ENCODE data around the gene ZNF215. TPM values are rescaled to one million over a fixed set of nuclear protein-coding genes. Genes with fewer than 3 reads are reported as not detected.

The ZNF215 gene
- total and polyA plus RNA-seq, 2 experiments from 2014 or later, result 17.3 to 20.8 TPM

DNA sequence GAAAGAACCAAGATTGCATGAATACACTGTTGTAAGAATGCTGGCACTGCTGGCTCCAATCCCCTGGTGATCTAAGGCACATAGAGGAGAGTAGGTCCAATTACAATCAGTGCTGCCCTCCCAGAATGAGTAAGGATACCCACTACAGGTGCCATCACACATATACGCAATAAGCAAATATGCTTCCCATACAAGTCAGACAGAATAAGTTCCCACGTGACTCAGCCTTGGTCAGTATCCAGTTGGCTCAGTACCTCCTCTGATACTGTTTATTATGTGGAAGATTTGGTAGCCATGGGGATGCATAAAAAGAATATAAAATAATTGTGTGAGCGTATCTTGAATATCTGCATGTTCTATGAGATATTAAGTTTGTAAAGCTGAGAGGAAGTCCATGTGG, 14.3 kb upstream of the ZNF215 start:
- H3K9me2 ChIP-seq (ENCODE audit: insufficient read depth), result no peaks in the 10 kb centered on the region
- H3K4me1 ChIP-seq (ENCODE audit: insufficient read depth), result no peaks in the 10 kb centered on the region
- H3K27ac ChIP-seq (ENCODE audit: low read depth), result no peak overlapping the region
- no peak overlapping the region for H2AFZ ChIP-seq
- Mint-ChIP-seq H3K4me3 (no peak overlapping the region), H3K36me3 (ENCODE audit: low read depth) (no peaks in the 10 kb centered on the region), H3K9me3 (no peaks in the 10 kb centered on the region), H3K27ac (no peak overlapping the region), H3K4me1 (no peaks in the 10 kb centered on the region), H3K27me3 (ENCODE audit: insufficient read depth, low read depth, poor library complexity) (peaks cover 2% of the 10 kb centered on the region)
- ATAC-seq, result no peak
- H3K79me2 ChIP-seq (replicated peaks; ENCODE audit: insufficient read depth), result no peaks in the 10 kb centered on the region
- no peak overlapping the region for H3K4me2 ChIP-seq
- DNase-seq (ENCODE audit: low spot score), result no peak
- H3K36me3 ChIP-seq (ENCODE audit: insufficient read depth), result no peaks in the 10 kb centered on the region
- no peaks in the 10 kb centered on the region for H3K27me3 ChIP-seq (ENCODE audit: insufficient read depth)
- H3K4me3 ChIP-seq, result no peak overlapping the region
- TF ChIP-seq, protein P1, sequence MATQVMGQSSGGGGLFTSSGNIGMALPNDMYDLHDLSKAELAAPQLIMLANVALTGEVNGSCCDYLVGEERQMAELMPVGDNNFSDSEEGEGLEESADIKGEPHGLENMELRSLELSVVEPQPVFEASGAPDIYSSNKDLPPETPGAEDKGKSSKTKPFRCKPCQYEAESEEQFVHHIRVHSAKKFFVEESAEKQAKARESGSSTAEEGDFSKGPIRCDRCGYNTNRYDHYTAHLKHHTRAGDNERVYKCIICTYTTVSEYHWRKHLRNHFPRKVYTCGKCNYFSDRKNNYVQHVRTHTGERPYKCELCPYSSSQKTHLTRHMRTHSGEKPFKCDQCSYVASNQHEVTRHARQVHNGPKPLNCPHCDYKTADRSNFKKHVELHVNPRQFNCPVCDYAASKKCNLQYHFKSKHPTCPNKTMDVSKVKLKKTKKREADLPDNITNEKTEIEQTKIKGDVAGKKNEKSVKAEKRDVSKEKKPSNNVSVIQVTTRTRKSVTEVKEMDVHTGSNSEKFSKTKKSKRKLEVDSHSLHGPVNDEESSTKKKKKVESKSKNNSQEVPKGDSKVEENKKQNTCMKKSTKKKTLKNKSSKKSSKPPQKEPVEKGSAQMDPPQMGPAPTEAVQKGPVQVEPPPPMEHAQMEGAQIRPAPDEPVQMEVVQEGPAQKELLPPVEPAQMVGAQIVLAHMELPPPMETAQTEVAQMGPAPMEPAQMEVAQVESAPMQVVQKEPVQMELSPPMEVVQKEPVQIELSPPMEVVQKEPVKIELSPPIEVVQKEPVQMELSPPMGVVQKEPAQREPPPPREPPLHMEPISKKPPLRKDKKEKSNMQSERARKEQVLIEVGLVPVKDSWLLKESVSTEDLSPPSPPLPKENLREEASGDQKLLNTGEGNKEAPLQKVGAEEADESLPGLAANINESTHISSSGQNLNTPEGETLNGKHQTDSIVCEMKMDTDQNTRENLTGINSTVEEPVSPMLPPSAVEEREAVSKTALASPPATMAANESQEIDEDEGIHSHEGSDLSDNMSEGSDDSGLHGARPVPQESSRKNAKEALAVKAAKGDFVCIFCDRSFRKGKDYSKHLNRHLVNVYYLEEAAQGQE (IDR thresholded peaks at IDR 0.05; ENCODE audit: unreplicated experiment), result no peak
- TF ChIP-seq, protein P2, sequence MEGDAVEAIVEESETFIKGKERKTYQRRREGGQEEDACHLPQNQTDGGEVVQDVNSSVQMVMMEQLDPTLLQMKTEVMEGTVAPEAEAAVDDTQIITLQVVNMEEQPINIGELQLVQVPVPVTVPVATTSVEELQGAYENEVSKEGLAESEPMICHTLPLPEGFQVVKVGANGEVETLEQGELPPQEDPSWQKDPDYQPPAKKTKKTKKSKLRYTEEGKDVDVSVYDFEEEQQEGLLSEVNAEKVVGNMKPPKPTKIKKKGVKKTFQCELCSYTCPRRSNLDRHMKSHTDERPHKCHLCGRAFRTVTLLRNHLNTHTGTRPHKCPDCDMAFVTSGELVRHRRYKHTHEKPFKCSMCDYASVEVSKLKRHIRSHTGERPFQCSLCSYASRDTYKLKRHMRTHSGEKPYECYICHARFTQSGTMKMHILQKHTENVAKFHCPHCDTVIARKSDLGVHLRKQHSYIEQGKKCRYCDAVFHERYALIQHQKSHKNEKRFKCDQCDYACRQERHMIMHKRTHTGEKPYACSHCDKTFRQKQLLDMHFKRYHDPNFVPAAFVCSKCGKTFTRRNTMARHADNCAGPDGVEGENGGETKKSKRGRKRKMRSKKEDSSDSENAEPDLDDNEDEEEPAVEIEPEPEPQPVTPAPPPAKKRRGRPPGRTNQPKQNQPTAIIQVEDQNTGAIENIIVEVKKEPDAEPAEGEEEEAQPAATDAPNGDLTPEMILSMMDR (conservative IDR thresholded peaks at IDR 0.05; ENCODE audit: low read depth in 2 of 2), result no peak
- no peak for TF ChIP-seq EZH2phosphoT487 (IDR thresholded peaks at IDR 0.05; ENCODE audit: unreplicated experiment)
- no peak for TF ChIP-seq POLR2AphosphoS5 (IDR thresholded peaks at IDR 0.05; ENCODE audit: low read depth)
- no peak for TF ChIP-seq NANOG (IDR thresholded peaks at IDR 0.05; ENCODE audit: borderline replicate concordance)
- TF ChIP-seq ZNF331 (CRISPR knock-in tag; IDR thresholded peaks at IDR 0.05; ENCODE audit: low read depth), result no peak
- no peak for TF ChIP-seq EZH2 (IDR thresholded peaks at IDR 0.05; ENCODE audit: low read depth, unreplicated experiment)
- TF ChIP-seq CREB1 (CRISPR knock-in tag; IDR thresholded peaks at IDR 0.05; ENCODE audit: low read depth), result no peak
- no peaks in the 10 kb centered on the region for H3F3A ChIP-seq (replicated peaks; ENCODE audit: low read depth)
- no peaks in the 10 kb centered on the region for H4K20me1 ChIP-seq (replicated peaks; ENCODE audit: insufficient read depth)

GRCh38 chr11:6919698-6920097, 6.5 kb upstream of the ZNF215 start:
- Mint-ChIP-seq H3K36me3 (ENCODE audit: low read depth) (no peaks in the 10 kb centered on the region; the same call in 2 of the 3 replicates), H3K9me3 (no peaks in the 10 kb centered on the region), H3K27me3 (ENCODE audit: insufficient read depth, low read depth, poor library complexity) (no peaks in the 10 kb centered on the region), H3K4me1 (no peaks in the 10 kb centered on the region), H3K27ac (no peak overlapping the region), H3K4me3 (no peak overlapping the region)
- no peaks in the 10 kb centered on the region for H3F3A ChIP-seq (replicated peaks; ENCODE audit: low read depth)
- TF ChIP-seq EZH2phosphoT487 (IDR thresholded peaks at IDR 0.05; ENCODE audit: unreplicated experiment), result no peak
- ATAC-seq, result no peak
- H3K27ac ChIP-seq (ENCODE audit: low read depth), result no peak overlapping the region
- H3K27me3 ChIP-seq (ENCODE audit: insufficient read depth), result no peaks in the 10 kb centered on the region
- DNase-seq (ENCODE audit: low spot score), result no peak
- no peaks in the 10 kb centered on the region for H3K9me2 ChIP-seq (ENCODE audit: insufficient read depth)
- H3K4me3 ChIP-seq, result no peak overlapping the region
- H2AFZ ChIP-seq, result no peak overlapping the region
- H3K79me2 ChIP-seq (replicated peaks; ENCODE audit: insufficient read depth), result no peaks in the 10 kb centered on the region
- H3K4me1 ChIP-seq (ENCODE audit: insufficient read depth), result no peaks in the 10 kb centered on the region
- H3K36me3 ChIP-seq (ENCODE audit: insufficient read depth), result no peaks in the 10 kb centered on the region
- no peaks in the 10 kb centered on the region for H4K20me1 ChIP-seq (replicated peaks; ENCODE audit: insufficient read depth)
- no peak overlapping the region for H3K4me2 ChIP-seq
